PC-3 (cell line): ENCODE data around the gene XIRP1.

Experiments
- CTCF ChIP-seq: fragments of 300-600 bp; sonication (generic); conservative IDR thresholded peaks from 2 replicates; pipeline ENCODE4 v1.5.1; 2017; ENCODE audit warnings: antibody characterized with exemption, low read depth, mild to moderate bottlenecking, low read length
- EZH2 ChIP-seq: fragments of 300-600 bp; sonication (generic); IDR thresholded peaks from one replicate; pipeline ENCODE4 v1.6.1; 2017; ENCODE audit warnings: antibody characterized with exemption, mild to moderate bottlenecking, low read length; ENCODE audit not compliant: unreplicated experiment
- EZH2phosphoT487 ChIP-seq: fragments of 300-600 bp; sonication (generic); IDR thresholded peaks from 2 replicates; pipeline ENCODE4 v1.6.1; 2018; ENCODE audit warnings: mild to moderate bottlenecking, antibody characterized with exemption, low read length, borderline replicate concordance

GRCh38 chr3:39213613-39214012 lies 21.2 kb upstream of the XIRP1 start:
- TF ChIP-seq CTCF (no peak), EZH2phosphoT487 (no peak), EZH2 (no peak)
